Measurements from ENCODE around the gene ASB2. TPM values are rescaled to one million over a fixed set of nuclear protein-coding genes. Genes with fewer than 3 reads are reported as not detected.

ASB2 gene
- total RNA-seq, 1 experiment from 2014 or later, result not detected

DNA sequence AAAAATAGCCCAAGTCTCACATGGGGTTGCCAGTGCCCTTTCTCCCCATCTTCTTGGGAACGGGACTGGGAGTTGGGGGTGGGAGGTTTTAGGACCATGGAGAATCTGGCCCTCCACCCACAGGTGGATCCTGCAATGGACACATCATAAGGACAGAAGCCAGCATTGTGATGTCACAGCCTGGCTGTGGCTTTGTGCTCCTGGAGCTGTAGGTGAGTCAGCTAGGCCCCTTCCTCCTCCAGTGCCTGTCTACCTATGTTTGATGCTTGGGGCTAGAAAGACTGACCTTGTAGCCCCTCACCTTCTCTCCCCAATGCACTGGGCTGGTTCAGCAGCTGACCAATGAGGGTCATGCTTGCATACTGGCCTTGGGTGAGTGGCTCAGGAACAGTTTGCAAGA lies 20.7 kb upstream of the ASB2 start, which contains the start of gene CCDC197:
Gene CCDC197, plus strand, starts transcription at position 220 of the 400 bp plus-strand sequence. CDS start 831 bp downstream, outside the sequence.
- DNase-seq (ENCODE audit: low read depth, low spot score), result no peak

More for the DNA sequence above, 20.7 kb upstream of the ASB2 start, which contains the start of gene CCDC197:
- Histone ChIP-seq H3K4me2 (ENCODE audit: low read length) (0 out of 2 replicates have a peak within 1 kb of the TSS, but pooled peaks have one; percentile 11), H3K36me3 (ENCODE audit: control insufficient read depth in 1 of 2, insufficient read depth in 2 of 2, low read length in 2 of 2) (no peaks in the 10 kb centered on the region), H3K27me3 (ENCODE audit: insufficient read depth, low read length) (no peaks in the 10 kb centered on the region), H3K9me2 (ENCODE audit: insufficient read depth) (no peaks in the 10 kb centered on the region), H4K20me1 (ENCODE audit: insufficient read depth) (no peaks in the 10 kb centered on the region), H2AFZ (ENCODE audit: low read depth, low read length, poor library complexity, severe bottlenecking) (no peak within 1 kb of the TSS), H3K9ac (ENCODE audit: low read length) (no peak within 1 kb of the TSS), H3K9me3 (ENCODE audit: control insufficient read depth in 1 of 2, insufficient read depth in 1 of 2, low read depth in 1 of 2, low read length in 2 of 2) (no peaks in the 10 kb centered on the region), H3K4me3 (replicated peaks in 1 of 2; ENCODE audit: low read depth in 1 of 2, low read length in 2 of 2) (no peak within 1 kb of the TSS), H3K27ac (ENCODE audit: low read depth, low read length) (no peak within 1 kb of the TSS), H3K79me2 (ENCODE audit: insufficient read depth, low read length) (no peaks in the 10 kb centered on the region), H3K4me1 (ENCODE audit: control insufficient read depth in 1 of 2, insufficient read depth in 2 of 2, low read length in 2 of 2) (peaks cover 5 to 34% of the 10 kb centered on the region in 2 experiments; a peak in 3 of 4 replicates)
- ChIA-PET RAD21 (ENCODE audit: low non-redundant PET in 1 of 2, low total read pairs in 2 of 2, uncharacterized antibody in 2 of 2, unreplicated experiment in 2 of 2) (interaction anchor here (0.7 to 0.9 kb wide), 2 partner anchors 57 kb away, joined by 4 read pairs; no protein-coding TSS in a partner anchor), CTCF (interaction anchor here (1.6 to 10.4 kb wide), 3 partner anchors 12 to 61 kb away, joined by 7 to 121 read pairs (median 20); no protein-coding TSS in a partner anchor), POLR2A (interaction anchor here (1.4 kb wide), 1 partner anchor 57 kb away, joined by 3 read pairs; no protein-coding TSS in a partner anchor)
- no peak for TF ChIP-seq JUND (IDR thresholded peaks at IDR 0.05)
- TF ChIP-seq SRF (IDR thresholded peaks at IDR 0.05; ENCODE audit: low read depth), result no peak
- no peak for TF ChIP-seq EZH2phosphoT487 (IDR thresholded peaks at IDR 0.05; ENCODE audit: borderline replicate concordance)
- no peak for TF ChIP-seq ZNF274 (IDR thresholded peaks at IDR 0.05; ENCODE audit: low read depth, low read length)
- TF ChIP-seq, protein P1, sequence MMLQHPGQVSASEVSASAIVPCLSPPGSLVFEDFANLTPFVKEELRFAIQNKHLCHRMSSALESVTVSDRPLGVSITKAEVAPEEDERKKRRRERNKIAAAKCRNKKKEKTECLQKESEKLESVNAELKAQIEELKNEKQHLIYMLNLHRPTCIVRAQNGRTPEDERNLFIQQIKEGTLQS (IDR thresholded peaks at IDR 0.05), result no peak
- no peak for TF ChIP-seq POLR2A (IDR thresholded peaks at IDR 0.05; ENCODE audit: borderline replicate concordance, extremely low read depth, insufficient read depth, insufficient read length)
- TF ChIP-seq POLR2AphosphoS5 (IDR thresholded peaks at IDR 0.05; ENCODE audit: low read depth, low read length), result no peak
- TF ChIP-seq, protein P2, sequence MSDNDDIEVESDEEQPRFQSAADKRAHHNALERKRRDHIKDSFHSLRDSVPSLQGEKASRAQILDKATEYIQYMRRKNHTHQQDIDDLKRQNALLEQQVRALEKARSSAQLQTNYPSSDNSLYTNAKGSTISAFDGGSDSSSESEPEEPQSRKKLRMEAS (IDR thresholded peaks at IDR 0.05), result no peak
- no peak for TF ChIP-seq SP1 (IDR thresholded peaks at IDR 0.05; ENCODE audit: low read depth)
- TF ChIP-seq SIN3A (IDR thresholded peaks at IDR 0.05; ENCODE audit: low read depth), result no peak
- TF ChIP-seq EGR1 (IDR thresholded peaks at IDR 0.05; ENCODE audit: low read depth), result no peak
- TF ChIP-seq, protein P3, sequence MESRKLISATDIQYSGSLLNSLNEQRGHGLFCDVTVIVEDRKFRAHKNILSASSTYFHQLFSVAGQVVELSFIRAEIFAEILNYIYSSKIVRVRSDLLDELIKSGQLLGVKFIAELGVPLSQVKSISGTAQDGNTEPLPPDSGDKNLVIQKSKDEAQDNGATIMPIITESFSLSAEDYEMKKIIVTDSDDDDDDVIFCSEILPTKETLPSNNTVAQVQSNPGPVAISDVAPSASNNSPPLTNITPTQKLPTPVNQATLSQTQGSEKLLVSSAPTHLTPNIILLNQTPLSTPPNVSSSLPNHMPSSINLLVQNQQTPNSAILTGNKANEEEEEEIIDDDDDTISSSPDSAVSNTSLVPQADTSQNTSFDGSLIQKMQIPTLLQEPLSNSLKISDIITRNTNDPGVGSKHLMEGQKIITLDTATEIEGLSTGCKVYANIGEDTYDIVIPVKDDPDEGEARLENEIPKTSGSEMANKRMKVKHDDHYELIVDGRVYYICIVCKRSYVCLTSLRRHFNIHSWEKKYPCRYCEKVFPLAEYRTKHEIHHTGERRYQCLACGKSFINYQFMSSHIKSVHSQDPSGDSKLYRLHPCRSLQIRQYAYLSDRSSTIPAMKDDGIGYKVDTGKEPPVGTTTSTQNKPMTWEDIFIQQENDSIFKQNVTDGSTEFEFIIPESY (IDR thresholded peaks at IDR 0.05; ENCODE audit: extremely low read depth, insufficient replicate concordance, low read length), result no peak
- TF ChIP-seq, protein P4, sequence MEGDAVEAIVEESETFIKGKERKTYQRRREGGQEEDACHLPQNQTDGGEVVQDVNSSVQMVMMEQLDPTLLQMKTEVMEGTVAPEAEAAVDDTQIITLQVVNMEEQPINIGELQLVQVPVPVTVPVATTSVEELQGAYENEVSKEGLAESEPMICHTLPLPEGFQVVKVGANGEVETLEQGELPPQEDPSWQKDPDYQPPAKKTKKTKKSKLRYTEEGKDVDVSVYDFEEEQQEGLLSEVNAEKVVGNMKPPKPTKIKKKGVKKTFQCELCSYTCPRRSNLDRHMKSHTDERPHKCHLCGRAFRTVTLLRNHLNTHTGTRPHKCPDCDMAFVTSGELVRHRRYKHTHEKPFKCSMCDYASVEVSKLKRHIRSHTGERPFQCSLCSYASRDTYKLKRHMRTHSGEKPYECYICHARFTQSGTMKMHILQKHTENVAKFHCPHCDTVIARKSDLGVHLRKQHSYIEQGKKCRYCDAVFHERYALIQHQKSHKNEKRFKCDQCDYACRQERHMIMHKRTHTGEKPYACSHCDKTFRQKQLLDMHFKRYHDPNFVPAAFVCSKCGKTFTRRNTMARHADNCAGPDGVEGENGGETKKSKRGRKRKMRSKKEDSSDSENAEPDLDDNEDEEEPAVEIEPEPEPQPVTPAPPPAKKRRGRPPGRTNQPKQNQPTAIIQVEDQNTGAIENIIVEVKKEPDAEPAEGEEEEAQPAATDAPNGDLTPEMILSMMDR (IDR thresholded peaks at IDR 0.05 in 2 of 3, conservative IDR thresholded peaks at IDR 0.05 in 1 of 3; ENCODE audit: borderline replicate concordance in 1 of 3, insufficient read depth in 1 of 3, low read depth in 2 of 3, low read length in 2 of 3), result no peak
- TF ChIP-seq CEBPB (IDR thresholded peaks at IDR 0.05; ENCODE audit: low read depth), result no peak
- TF ChIP-seq, protein P5, sequence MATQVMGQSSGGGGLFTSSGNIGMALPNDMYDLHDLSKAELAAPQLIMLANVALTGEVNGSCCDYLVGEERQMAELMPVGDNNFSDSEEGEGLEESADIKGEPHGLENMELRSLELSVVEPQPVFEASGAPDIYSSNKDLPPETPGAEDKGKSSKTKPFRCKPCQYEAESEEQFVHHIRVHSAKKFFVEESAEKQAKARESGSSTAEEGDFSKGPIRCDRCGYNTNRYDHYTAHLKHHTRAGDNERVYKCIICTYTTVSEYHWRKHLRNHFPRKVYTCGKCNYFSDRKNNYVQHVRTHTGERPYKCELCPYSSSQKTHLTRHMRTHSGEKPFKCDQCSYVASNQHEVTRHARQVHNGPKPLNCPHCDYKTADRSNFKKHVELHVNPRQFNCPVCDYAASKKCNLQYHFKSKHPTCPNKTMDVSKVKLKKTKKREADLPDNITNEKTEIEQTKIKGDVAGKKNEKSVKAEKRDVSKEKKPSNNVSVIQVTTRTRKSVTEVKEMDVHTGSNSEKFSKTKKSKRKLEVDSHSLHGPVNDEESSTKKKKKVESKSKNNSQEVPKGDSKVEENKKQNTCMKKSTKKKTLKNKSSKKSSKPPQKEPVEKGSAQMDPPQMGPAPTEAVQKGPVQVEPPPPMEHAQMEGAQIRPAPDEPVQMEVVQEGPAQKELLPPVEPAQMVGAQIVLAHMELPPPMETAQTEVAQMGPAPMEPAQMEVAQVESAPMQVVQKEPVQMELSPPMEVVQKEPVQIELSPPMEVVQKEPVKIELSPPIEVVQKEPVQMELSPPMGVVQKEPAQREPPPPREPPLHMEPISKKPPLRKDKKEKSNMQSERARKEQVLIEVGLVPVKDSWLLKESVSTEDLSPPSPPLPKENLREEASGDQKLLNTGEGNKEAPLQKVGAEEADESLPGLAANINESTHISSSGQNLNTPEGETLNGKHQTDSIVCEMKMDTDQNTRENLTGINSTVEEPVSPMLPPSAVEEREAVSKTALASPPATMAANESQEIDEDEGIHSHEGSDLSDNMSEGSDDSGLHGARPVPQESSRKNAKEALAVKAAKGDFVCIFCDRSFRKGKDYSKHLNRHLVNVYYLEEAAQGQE (IDR thresholded peaks at IDR 0.05; ENCODE audit: low read depth), result no peak
- ATAC-seq, result no peak
- intact Hi-C loops (cut with micrococcal nuclease), result no loop called here
- BruUV-seq (replicated peaks), result no TSS peak

All from HCT116 (cell line).